ENCODE measurements around the gene ADAMTSL2.

ADAMTSL2 gene

DNA sequence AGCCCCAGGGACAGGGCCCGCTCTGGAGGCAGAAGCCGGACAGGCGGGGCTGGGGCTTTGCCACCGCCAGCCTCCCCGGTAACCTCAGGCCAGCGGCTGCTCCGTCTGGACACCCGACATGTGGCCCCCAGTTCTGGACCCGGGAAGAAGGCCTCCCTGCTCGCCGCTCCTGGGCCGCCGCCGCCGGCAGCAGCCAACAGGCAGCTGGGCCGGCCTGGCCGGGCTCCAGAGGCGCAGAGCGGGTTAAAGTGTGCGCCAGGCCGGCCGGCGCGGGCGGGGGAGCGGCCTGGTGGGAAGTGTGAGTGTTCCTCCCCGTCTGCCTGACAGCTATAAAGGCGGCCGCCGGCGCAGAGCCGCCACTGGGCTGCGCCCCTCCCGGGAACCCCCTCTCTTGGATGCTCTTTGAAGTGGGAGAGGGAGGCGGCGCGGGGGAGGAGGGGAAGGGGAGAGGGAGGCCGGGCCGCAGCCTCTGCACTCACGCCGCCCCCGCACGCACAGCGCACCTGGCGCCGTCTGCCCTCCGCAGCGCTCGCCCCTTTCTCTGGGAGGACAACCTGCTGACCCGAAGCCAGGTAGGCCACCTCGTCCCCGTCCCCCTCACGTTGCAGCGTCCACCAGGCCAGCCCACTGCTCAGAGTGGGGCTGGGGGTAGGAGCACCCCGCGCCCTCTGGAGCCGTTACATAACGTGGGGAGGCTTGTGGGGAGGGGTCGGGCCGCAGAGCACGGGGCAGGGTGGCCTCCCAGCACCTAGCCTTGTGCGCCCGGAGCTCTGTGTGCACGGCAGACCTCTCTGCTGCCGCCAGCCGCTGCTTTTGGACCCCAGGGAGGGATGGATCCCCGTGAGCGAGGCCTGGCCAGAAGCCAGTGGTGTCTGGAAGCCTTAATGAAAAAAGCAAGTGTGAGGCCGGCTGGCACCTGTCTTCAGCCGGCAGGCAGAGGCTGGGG lies at the start of gene ADAMTSL2:
ADAMTSL2 (plus strand) TSS at position 359 of the 946 bp plus-strand sequence. CDS start 2,009 bp downstream, outside the sequence.
- in situ Hi-C loops (cut with HindIII; ENCODE audit: low sequenced_read_pairs), result no loop called here

DNA sequence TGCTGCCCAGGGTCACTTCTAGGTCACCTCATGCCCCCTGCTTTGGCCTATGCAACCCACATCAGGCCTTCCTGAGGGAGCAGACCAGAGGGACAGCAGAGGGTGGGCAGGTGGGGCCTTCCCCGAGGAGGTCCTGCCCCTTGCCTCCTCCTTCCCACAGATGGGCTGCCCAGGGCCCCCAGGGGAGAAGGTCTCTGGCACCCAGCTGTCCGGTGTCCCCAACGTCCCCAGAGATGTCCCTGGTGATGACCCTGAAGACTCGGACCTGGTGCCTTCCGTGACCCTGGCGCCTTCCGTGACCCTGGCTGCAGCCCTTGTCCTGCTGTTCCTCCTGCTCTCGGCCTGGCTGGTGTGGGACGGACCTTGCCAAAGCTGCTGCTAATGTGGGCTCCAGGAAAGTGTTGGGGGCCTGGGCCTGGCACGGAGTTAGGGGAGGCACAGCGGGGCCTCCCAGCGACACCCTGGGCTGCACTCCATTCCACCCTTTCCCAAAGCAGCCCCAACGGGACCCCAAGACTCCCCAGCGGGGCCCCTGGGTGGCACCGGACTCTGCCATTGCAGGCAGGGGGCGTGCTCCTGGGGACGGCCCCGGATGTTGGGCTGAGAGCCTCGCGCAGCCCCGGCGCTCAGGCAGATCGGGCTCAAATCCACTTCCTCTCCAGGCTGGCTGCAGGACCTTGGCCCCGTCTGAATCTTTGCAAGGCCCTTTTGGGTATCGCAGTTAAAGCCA lies 48.8 kb upstream of the ADAMTSL2 start:
- in situ Hi-C loops (cut with HindIII; ENCODE audit: low sequenced_read_pairs), result no loop called here

DNA sequence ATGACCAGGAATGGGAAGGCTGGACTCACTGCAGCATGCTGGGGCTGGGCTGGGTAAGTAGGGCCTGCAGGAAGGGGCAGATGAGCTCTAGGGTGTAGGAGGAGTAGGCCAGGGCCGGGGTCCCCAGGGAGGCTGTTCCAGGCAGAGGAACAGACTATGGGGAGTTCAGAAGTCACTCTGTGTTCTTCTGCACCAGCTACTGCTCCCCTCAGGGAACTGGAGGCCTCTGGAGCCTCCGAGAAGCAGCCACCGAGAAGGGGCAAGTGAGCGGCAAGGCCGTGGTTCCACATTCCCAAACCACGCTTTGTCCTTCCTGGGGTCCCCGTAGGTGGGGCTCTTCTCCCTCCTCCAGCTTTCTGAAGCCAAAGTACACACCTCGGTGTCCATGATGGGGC lies 47.2 kb upstream of the ADAMTSL2 start:
- in situ Hi-C loops (cut with HindIII; ENCODE audit: low sequenced_read_pairs), result no loop called here

DNA sequence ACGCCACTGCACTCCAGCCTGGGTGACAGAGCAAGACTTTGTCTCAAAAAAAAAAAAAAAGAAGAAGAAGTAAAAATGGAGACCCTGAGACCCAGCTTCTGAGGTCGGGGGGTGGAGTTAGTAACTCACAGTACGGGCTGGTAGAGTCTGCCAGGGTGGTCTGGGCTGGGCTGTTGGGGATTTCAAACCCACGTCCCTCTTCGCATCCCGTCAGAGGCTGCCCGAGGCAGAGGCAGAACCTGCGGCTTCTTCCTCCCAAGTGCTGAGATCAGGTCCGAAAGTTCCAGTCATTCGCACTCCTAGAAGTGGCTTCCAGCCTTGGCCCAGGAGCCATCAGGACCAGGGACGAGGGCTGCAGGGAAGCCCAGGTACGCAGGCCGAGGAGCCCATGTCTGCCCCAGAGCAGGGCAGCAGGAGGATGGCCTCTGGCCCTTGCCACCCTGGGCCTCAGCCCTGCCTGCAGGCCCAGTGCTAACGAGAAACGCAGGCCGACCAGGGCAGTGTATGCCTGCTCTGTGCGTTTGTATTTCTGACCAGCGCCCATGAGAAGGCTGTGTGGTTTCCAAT lies 45.7 kb upstream of the ADAMTSL2 start:
- in situ Hi-C loops (cut with HindIII; ENCODE audit: low sequenced_read_pairs), result no loop called here

DNA sequence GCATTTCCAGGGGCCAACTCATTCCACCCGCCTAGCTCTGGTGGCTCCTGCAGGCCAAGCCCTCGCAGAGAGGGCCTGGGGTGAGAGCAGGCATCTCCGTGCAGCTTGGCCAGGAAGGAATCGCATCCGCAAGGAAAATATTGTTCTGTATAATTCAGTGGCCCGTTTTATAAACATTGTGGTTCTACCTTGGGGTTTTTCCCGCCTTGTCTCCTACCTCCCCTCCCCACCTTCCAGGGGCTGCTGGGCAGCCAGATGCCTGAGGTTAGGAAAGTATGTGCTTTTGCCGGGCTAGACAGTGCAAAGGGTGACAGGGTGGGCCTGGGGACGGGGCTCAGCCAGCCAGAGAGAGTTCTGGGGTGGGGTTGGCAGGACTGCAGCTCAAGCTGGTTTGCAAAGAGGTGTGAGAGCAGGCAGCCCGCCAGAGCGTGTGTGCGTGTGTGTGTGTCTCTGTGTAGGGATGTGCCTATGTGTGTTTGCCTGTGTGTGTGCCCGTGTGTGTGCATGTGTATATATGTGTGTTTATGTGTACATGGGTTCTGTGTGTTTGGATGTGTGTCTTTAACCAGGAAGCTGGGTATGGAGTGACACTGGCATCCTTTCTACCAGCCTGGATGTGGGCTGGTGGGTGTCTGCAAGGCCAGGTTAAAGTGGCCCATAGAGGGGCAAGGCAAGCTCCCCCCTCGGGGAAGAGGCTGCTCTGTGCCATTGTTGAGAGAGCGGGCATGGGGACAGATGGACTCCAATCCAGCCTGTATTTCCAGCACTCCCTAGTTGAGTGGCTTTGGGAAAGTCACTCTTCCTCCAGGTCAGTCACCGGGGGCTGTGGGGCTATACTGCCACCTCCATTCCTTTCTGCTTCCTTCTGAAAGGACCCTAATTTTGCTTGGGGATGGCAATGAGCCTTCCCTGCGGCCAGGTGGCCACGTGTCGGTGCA lies 45.0 kb upstream of the ADAMTSL2 start:
- in situ Hi-C loops (cut with HindIII; ENCODE audit: low sequenced_read_pairs), result loop anchor here (5.0 to 10.0 kb wide), 3 partner anchors 72 to 215 kb away; partner anchors contain the start of genes ABO, REXO4, STKLD1 and SURF4

DNA sequence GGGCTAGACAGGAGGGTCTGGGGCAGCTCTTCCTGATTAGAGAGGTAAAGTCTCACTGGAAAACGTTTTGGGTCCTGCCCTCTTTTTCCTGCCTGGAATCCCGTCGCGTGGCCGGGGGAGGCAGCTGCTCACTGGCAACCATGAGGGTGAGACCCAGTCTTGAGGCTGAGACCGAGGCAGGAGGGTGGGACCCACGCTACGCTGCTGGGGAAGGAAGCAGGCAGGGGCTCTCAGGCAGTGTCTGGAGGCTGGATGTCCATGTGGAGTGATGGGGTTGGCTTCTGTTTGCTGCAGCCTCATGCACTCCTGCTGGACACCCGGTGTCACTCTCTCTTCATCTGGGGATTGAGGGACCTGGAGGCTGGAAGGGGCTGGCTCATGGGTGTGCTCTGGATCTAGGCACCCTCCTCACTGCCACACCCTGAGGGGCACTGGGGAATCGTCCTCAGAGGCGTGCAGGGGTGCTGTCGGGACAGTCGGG lies 44.3 kb upstream of the ADAMTSL2 start:
- in situ Hi-C loops (cut with HindIII; ENCODE audit: low sequenced_read_pairs), result loop anchor here (5.0 to 10.0 kb wide), 3 partner anchors 73 to 215 kb away; partner anchors contain the start of genes ABO, REXO4, STKLD1 and SURF4

DNA sequence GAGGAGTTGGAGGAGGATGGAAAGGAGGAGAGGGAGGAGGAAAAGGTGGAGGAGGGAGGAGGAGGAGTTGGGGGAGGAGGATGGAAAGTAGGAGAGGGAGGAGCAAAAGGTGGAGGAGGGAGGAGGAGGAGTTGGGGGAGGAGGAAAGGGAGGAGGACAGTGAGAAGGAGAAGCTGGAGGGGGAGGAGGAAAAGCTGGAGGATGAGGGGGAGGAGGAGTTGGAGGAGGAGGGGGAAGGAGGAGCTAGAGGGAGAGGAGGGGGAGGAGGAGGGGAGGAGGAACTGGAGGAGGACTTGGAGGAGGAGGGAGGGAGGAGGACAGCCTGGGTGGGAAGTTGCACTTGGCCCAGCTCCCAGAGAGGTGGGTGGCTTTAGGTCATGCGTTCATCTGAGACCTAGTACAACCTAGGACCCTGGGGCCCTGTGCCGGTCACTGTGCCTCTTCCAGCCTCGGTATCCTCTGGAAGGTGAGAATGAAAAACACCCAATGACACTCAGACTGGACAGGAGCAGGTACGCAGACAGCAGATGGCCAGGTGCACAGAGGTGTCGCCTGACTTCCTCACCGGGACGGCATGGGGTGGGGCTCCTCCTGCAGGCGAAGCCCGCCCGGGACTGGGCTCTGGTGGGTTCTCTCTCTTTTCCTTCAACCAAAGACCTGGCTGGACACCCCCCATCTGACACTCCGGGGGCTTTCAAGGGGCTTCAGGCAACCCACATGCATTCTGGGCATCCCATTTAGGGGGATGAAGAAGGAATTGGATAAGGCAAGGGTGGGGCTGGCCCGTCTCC lies 43.4 kb upstream of the ADAMTSL2 start:
- in situ Hi-C loops (cut with HindIII; ENCODE audit: low sequenced_read_pairs), result loop anchor here (5.0 to 10.0 kb wide), 3 partner anchors 74 to 216 kb away; partner anchors contain the start of genes ABO, REXO4, STKLD1 and SURF4

DNA sequence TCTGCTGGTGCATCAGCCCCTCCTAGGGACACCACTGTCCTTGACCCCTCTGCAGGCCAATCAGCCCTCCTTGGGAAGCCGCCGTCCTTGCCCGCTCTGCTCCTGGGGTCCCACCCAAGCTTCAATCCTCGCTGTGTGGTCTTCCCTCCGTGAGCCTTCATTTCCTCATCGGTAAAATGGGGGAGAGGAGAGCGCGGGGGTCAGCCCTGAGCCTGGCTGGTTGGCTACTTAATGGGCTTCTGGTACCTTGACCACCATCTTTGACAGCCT lies 42.9 kb upstream of the ADAMTSL2 start:
- in situ Hi-C loops (cut with HindIII; ENCODE audit: low sequenced_read_pairs), result loop anchor here (5.0 to 10.0 kb wide), 3 partner anchors 74 to 217 kb away; partner anchors contain the start of genes ABO, REXO4, STKLD1 and SURF4

DNA sequence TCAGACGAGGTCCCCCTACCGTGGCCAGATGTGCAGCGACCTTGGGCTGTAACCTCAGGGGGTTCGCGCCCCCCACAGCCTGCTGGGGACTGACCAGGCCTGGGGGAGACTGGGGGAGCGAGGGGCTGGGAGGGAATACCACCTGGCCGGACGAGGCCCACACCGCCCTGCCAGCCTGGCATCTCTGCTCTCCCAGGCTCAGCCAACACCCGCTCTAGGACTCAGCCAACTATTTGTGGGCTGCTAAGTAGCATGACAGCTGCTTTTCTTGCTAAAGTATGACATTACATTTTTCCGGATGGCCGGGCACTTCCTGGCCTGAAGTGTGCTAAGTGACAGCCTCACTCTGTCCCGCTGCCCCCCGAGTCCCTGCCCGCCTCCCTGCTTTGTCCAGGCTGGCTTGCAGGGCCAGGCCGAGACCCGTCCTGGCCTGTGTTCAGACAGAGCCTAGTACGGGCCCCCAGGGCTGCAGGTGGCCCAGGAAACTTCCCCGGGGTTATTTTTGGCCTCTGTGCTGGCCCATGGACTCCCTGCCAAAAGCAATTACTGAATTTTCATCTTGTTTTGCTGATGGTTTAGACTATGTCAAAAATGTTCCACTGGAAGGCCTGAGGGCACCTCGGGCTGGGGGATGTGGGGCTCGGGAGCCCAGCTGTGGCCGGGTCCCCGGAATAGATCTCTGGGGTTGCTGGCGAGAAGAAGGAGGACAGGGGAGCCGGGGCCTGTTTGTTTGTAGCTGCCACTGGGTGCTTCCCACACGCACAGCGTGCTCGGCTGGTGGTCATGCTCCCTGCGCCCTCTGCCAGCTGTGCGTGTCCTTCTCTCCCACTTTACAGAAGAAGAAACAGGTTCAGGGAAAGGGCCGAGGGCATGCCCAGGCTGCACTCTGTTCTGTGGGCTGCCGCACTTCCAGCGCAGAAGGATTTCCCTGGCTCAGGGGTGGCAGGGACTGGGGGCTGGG lies 42.2 kb upstream of the ADAMTSL2 start:
- in situ Hi-C loops (cut with HindIII; ENCODE audit: low sequenced_read_pairs), result loop anchor here (5.0 to 10.0 kb wide), 3 partner anchors 75 to 218 kb away; partner anchors contain the start of genes ABO, REXO4, STKLD1 and SURF4

DNA sequence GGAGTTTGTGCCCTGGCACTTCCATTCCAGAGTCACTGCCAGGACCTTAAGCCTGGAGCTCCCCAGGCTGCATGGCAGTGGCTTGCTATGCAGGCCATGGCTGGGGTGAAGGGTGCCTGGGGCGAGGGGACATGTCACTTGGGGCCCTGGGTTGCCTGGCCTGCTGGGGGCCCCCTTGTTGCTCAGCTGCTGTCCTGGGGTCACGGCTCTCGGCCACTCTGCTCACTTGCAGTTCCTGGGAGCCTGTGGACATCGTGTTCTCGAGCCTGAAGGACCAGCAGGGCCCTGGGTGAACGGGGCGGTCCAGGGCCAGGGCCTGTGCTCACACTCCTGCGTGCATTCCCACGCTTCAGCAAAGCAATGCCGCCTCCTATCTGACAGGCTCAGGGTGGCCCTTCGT lies 41.1 kb upstream of the ADAMTSL2 start:
- in situ Hi-C loops (cut with HindIII; ENCODE audit: low sequenced_read_pairs), result loop anchor here (5.0 to 10.0 kb wide), 3 partner anchors 76 to 219 kb away; partner anchors contain the start of genes ABO, REXO4, STKLD1 and SURF4

DNA sequence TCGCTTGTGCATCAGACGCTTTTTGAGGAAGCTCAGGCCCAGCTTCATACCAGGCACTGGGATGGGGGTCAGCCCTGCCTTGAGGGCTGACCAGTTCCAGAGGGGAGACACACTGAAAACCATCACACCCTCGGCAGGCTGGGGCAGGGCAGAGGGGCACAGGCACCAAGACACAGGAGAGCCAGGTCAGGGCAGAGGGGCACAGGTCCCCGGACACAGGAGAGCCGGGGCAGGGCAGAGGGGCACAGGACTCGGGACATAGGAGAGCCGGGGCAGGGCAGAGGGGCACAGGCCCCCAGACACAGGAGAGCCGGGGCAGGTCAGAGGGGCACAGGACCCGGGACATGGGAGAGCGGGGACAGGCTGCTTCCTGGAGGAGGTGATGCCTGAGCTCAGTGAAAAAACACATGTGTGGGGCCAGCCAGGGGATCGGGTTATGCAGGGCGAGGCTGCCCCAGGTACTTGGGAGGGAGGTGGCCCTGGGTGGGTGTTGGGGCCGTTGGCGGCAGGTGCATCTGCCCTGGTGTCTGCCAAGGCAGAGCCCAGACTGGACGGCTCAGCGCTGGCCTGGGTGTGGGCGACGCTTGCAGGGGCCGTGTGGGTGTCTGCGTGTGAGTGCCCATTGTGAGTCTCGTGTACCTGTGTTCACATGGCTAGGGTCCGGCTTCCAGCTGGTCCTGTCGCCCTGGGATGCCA lies 40.5 kb upstream of the ADAMTSL2 start:
- in situ Hi-C loops (cut with HindIII; ENCODE audit: low sequenced_read_pairs), result loop anchor here (5.0 to 10.0 kb wide), 3 partner anchors 77 to 219 kb away; partner anchors contain the start of genes ABO, REXO4, STKLD1 and SURF4

DNA sequence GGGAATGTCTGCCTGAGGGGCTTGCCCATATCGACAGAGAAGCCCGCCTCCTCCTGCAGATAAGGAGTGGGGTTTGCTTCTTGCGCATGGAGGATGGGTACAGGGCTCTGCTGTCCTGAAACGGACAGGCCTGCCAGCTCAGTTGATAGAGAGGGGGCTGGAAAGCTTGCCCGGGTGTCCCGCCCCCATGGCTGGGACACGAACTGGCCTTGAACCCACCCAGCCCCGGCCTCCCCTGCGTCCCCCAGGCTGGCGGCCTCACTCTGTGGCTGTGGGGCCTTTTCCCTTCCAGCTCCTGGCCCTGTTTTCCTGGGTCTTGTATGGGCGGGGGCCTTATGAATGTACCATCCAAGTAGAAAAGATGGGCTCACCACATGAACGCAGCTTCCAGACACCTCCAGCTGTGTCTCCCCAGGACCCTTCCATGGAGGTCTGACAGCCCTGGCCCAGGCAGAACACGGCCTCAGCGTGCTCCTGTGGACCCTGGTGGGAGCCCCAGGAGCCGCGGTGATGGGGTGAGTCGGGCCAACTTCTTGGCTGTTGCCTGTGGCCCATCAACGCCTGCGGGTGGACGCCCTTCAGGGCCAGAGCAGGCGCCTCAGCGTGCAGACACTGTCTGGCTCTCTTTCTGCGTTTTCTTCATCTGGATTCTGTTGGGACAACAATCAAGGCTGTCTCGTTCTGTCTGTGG lies 39.7 kb upstream of the ADAMTSL2 start:
- in situ Hi-C loops (cut with HindIII; ENCODE audit: low sequenced_read_pairs), result loop anchor here (5.0 to 10.0 kb wide), 3 partner anchors 77 to 220 kb away; partner anchors contain the start of genes ABO, REXO4, STKLD1 and SURF4

DNA sequence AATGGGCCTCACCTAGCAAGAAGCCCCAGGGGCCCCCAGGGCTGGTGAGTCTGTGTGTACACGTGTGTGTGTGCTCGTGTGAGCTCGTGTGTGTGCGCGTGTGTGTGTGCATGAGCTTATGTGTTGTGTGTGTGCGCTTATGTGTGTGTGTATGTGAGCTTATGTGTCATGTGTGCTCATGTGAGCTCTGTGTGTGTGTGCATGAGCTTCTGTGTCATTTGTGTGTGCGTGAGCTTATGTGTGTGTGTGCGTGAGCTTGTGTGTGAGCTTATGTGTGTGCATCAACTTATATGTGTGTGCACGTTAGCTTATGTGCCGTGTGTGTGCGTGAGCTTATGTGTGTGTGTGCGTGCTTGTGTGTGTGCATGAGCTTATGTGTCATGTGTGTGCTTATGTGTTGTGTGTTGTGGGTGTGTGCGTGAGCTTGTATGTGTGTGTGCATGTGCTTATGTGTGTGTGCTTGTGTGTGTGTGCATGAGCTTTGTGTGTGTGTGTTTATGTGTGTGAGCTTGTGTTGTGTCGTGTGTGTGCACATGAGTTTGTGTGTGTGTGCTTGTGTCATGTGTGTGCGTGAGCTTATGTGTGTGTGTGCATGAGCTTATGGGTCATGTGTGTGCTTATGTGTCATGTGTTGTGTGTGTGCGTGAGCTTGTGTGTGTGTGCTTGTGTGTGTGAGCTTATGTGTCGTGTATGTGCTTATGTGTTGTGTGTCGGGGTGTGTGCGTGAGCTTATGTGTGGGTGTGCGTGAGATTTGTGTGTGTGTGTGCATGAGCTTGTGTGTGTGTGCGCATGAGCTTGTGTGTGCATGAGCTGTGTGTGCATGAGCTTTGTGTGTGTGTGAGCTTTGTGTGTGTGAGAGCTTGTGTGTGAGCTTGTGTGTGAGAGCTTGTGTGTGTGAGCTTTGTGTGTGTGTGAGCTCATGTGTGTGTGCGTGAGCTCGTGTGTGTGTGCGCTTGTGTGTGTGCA lies 38.9 kb upstream of the ADAMTSL2 start:
- in situ Hi-C loops (cut with HindIII; ENCODE audit: low sequenced_read_pairs), result loop anchor here (10.0 kb wide), 1 partner anchor 221 kb away; the partner anchor contains the start of gene ABO

DNA sequence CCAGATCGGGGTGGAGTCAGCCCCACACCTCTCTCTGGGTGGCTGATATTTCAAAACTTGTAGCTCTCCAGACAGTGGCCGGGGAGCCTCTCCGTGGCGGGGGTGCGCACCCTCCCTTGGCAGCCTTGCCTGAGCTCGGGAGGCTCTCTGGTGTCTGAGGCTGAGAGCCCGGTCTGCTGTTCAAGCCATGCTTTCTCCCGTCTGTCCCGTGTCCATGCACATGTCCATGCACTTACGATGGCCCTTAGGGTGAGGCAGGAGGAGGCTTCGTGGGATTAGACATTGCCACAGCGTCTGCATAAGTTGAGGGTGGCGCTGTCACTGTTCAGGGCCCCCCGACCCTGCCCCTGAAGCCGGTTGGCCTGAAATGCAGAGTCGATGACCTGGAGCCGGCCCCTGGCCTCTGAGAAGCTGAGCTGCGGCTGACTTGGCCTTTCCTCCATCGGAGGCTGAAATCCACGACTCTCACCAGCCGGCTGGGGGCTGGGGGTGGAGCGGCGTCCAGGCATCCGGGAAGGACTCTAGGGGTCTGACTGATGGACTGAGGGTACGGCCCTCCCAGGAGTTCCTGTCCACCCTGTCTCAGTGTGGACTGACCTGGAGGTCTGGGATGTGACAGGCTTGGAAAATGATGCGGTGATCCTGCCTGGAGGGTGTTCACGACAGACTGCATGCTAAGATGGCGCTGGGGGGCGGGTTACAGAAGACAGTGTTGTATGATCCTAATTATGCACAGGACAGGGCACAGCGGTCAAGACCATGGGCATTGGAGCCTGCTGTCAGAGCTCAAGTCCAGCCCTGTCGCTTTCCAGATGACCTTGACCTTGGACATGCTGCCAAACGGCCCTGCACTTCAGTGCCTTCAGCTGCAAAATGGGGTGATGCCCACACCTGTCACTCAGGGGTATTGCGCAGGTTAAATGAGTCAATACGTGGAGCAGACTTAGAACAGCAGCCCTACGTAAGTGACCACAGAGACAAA lies 37.4 kb upstream of the ADAMTSL2 start:
- in situ Hi-C loops (cut with HindIII; ENCODE audit: low sequenced_read_pairs), result loop anchor here (10.0 kb wide), 1 partner anchor 222 kb away; the partner anchor contains the start of gene ABO

All from endothelial cell of hepatic sinusoid (primary cell).